SK-N-SH (cell line): ENCODE data around the gene NXNL1. TPM values are rescaled to one million over a fixed set of nuclear protein-coding genes. Genes with fewer than 3 reads are reported as not detected.

Source experiments
- CTCF ChIA-PET: fragments of 300-600, 350-600 bp; formaldehyde crosslinking; extraction: SDS; loops from one replicate; lab custom pipeline; 2021; lab: Yijun Ruan, JAX
- POLR2A ChIA-PET: fragments of 350-600 bp; sonication (Branson Sonifier 250); formaldehyde crosslinking; extraction: SDS; loops from one replicate; lab custom pipeline; 2020; ENCODE audit warnings: antibody characterized with exemption, inconsistent platforms; lab: Yijun Ruan, JAX
- DNase-seq: peaks from one replicate; pipeline ENCODE4 v3.0.0; 2012
- H2AFZ ChIP-seq: fragments of 200-600 bp; sonication (generic); 2 replicates; pipeline ENCODE4 v1.8.1; 2016; ENCODE audit warnings: antibody characterized with exemption, mild to moderate bottlenecking, low read depth
- H3F3A ChIP-seq: fragments of 200-600 bp; sonication (generic); replicated peaks from 2 replicates; pipeline ENCODE3; 2016; ENCODE audit warnings: antibody characterized with exemption, mild to moderate bottlenecking; ENCODE audit not compliant: insufficient read depth
- H3K27ac ChIP-seq, 2 experiments: fragments of 200-500 bp in 1 of 2; fragments of 200-600 bp in 1 of 2; sonication (Bioruptor generic) in 1 of 2; sonication (generic), shearing (Covaris generic) in 1 of 2; 2 replicates each; pipeline versions ENCODE4 v1.5.1 to v1.6.1; 2014 to 2016; ENCODE audit warnings: low read depth in 2 of 2, inconsistent platforms in 1 of 2, low read length in 1 of 2, mild to moderate bottlenecking in 1 of 2, mixed read lengths in 1 of 2
- H3K27me3 ChIP-seq: fragments of 200-600 bp; sonication (generic), shearing (Covaris generic); 2 replicates; pipeline ENCODE4 v1.6.1; 2016; ENCODE audit warnings: mixed run types; ENCODE audit not compliant: insufficient read depth
- H3K36me3 ChIP-seq, 2 experiments: fragments of 200-500 bp in 1 of 2; fragments of 200-600 bp in 1 of 2; sonication (Bioruptor generic) in 1 of 2; sonication (generic) in 1 of 2; replicated peaks in 1 of 2; 2 replicates each; pipeline versions ENCODE3 to v1.5.1; 2014 to 2016; ENCODE audit warnings: low read length in 1 of 2, mild to moderate bottlenecking in 1 of 2; ENCODE audit not compliant: insufficient read depth in 2 of 2, control insufficient read depth in 1 of 2
- H3K4me1 ChIP-seq, 2 experiments: fragments of 200-500 bp in 1 of 2; fragments of 200-600 bp in 1 of 2; sonication (Bioruptor generic) in 1 of 2; sonication (generic), shearing (Covaris generic) in 1 of 2; 2 replicates each; pipeline versions ENCODE4 v1.5.1 to v1.6.1; 2014 to 2016; ENCODE audit warnings: low read depth in 1 of 2, low read length in 1 of 2, mixed run types in 1 of 2; ENCODE audit not compliant: insufficient read depth in 2 of 2, control insufficient read depth in 1 of 2
- H3K4me2 ChIP-seq: fragments of 200-600 bp; sonication (generic), shearing (Covaris generic); 2 replicates; pipeline ENCODE4 v1.6.1; 2017; ENCODE audit warnings: mixed run types
- H3K4me3 ChIP-seq, 2 experiments: fragments of 200-500 bp in 1 of 2; fragments of 200-600 bp in 1 of 2; sonication (Bioruptor generic) in 1 of 2; sonication (generic), shearing (Covaris generic) in 1 of 2; 2 replicates each; pipeline versions ENCODE4 v1.5.1 to v1.8.1; 2014 to 2016; ENCODE audit warnings: low read depth in 2 of 2, inconsistent platforms in 1 of 2, low read length in 1 of 2, mild to moderate bottlenecking in 1 of 2, mixed read lengths in 1 of 2, moderate library complexity in 1 of 2
- H3K79me2 ChIP-seq: fragments of 200-600 bp; sonication (generic); 2 replicates; pipeline ENCODE4 v1.8.1; 2017; ENCODE audit warnings: mild to moderate bottlenecking; ENCODE audit not compliant: insufficient read depth
- H3K9ac ChIP-seq: fragments of 200-600 bp; sonication (generic); 2 replicates; pipeline ENCODE4 v1.6.1; 2017; ENCODE audit warnings: mixed run types
- H3K9me2 ChIP-seq: fragments of 200-600 bp; sonication (generic); 2 replicates; pipeline ENCODE4 v1.6.1; 2017; ENCODE audit warnings: mixed run types
- H3K9me3 ChIP-seq: fragments of 200-600 bp; sonication (generic); 2 replicates; pipeline ENCODE4 v1.6.1; 2017; ENCODE audit warnings: mixed run types, mild to moderate bottlenecking, moderate library complexity
- H4K20me1 ChIP-seq: fragments of 200-600 bp; sonication (generic); 2 replicates; pipeline ENCODE4 v1.6.1; 2017; ENCODE audit warnings: mild to moderate bottlenecking, mixed run types; ENCODE audit not compliant: insufficient read depth
- EP300 ChIP-seq, 2 experiments: IDR thresholded peaks; 2 replicates each; pipeline versions ENCODE4 v1.4.0 to v1.6.1; 2012; ENCODE audit warnings: borderline replicate concordance in 1 of 2, low read depth in 1 of 2, low read length in 1 of 2
- FOXJ3 ChIP-seq: sonication (generic); formaldehyde crosslinking; IDR thresholded peaks from 2 replicates; pipeline ENCODE4 v1.5.1; 2020; ENCODE audit warnings: mild to moderate bottlenecking, missing genetic modification reagents
- GABPA ChIP-seq: IDR thresholded peaks from 2 replicates; pipeline ENCODE4 v1.4.0; 2012; ENCODE audit warnings: low read depth, mild to moderate bottlenecking
- MAX ChIP-seq: IDR thresholded peaks from 2 replicates; pipeline ENCODE4 v1.4.0; 2012; ENCODE audit warnings: low read depth
- MXI1 ChIP-seq: IDR thresholded peaks from 2 replicates; pipeline ENCODE4 v1.6.1; 2012; ENCODE audit warnings: mild to moderate bottlenecking, low read depth, low read length, improper control_type of control experiment
- NFIC ChIP-seq: IDR thresholded peaks from 2 replicates; pipeline ENCODE4 v1.4.0; 2012; ENCODE audit warnings: borderline replicate concordance
- NRF1 ChIP-seq: IDR thresholded peaks from 2 replicates; pipeline ENCODE4 v1.6.1; 2012; ENCODE audit warnings: low read depth, mild to moderate bottlenecking, low read length
- PBX3 ChIP-seq: IDR thresholded peaks from 2 replicates; pipeline ENCODE4; 2012
- POLR2AphosphoS5 ChIP-seq: IDR thresholded peaks from 2 replicates; pipeline ENCODE4 v1.6.1; 2012; ENCODE audit warnings: low read depth, low read length
- RAD21 ChIP-seq: IDR thresholded peaks from 2 replicates; pipeline ENCODE4 v1.6.1; 2012; ENCODE audit warnings: mild to moderate bottlenecking, low read length
- RCOR1 ChIP-seq: fragments of 150-350 bp; IDR thresholded peaks from 2 replicates; pipeline ENCODE4 v1.6.1; 2017; ENCODE audit warnings: antibody characterized with exemption, low read length
- TCF12 ChIP-seq: IDR thresholded peaks from 2 replicates; pipeline ENCODE4 v1.4.0; 2012
- YY1 ChIP-seq: IDR thresholded peaks from 2 replicates; pipeline ENCODE4 v1.4.0; 2012; ENCODE audit warnings: low read depth, mild to moderate bottlenecking
- WGBS: methylation state at CpG from one replicate; pipeline ENCODE4 v1.1.6; 2017; ENCODE audit warnings: low lambda C conversion rate; 5-methylcytosine and 5-hydroxymethylcytosine counted together
- polyA plus RNA-seq, 3 experiments: library from polyadenylated mRNA; depleted of rRNA; stranded (reverse); fragments of >200 nt; gene quantifications; 2 replicates each; pipeline ENCODE4 v1.2.3, GENCODE V29; 2012

Gene NXNL1
- polyA plus RNA-seq, 1 of the 3 experiments (the other 2 are of a cell fraction): not detected

GRCh38 chr19:17419154-17419620 lies 41.5 kb downstream of the NXNL1 start:
- no peak for TF ChIP-seq YY1
- no peak for TF ChIP-seq POLR2AphosphoS5
- no peak for TF ChIP-seq PBX3
- no peak for TF ChIP-seq GABPA
- no peak for TF ChIP-seq MXI1
- no peak for TF ChIP-seq NFIC
- no peak for TF ChIP-seq EP300 (IDR thresholded peaks at IDR 0.05; ENCODE audit: borderline replicate concordance in 1 of 2, low read depth in 1 of 2, low read length in 1 of 2)
- no peak for TF ChIP-seq TCF12
- TF ChIP-seq NRF1: no peak
- TF ChIP-seq RAD21: no peak
- TF ChIP-seq FOXJ3 (CRISPR knock-in tag): no peak
- 37% methylated on average over 8 of the region's 8 CpGs for WGBS
- no peaks in the 10 kb centered on the region for H3K9me2 ChIP-seq
- peak overlapping the region; percentile 69; the same call in 1 of the 2 replicates for H3K9ac ChIP-seq
- DNase-seq: no peak
- H3K79me2 ChIP-seq: no peaks in the 10 kb centered on the region
- H4K20me1 ChIP-seq: no peaks in the 10 kb centered on the region
- H3K4me2 ChIP-seq: peak overlapping the region; percentile 83
- peak overlapping the region; percentile 59 to 76 for H3K27ac ChIP-seq
- peaks cover 3 to 7% of the 10 kb centered on the region in 2 experiments for H3K36me3 ChIP-seq
- peak overlapping the region; percentile 34 to 75 for H3K4me3 ChIP-seq
- H3K27me3 ChIP-seq: no peaks in the 10 kb centered on the region
- CTCF ChIA-PET: interaction anchor here (0.7 to 3.5 kb wide), 9 partner anchors 10 to 52 kb away, joined by 3 to 11 read pairs (median 4); no protein-coding TSS in a partner anchor
- no peaks in the 10 kb centered on the region for H3K9me3 ChIP-seq
- H3K4me1 ChIP-seq: peaks cover 0 to 8% of the 10 kb centered on the region in 2 experiments; a peak in 1 of 4 replicates
- peaks cover 7% of the 10 kb centered on the region for H3F3A ChIP-seq
- POLR2A ChIA-PET: interaction anchor here (0.6 to 1.3 kb wide), 5 partner anchors 18 to 1300 kb away, joined by 3 to 7 read pairs (median 3); partner anchors contain the start of genes DDA1 and PGLS
- H2AFZ ChIP-seq: peak overlapping the region; percentile 99

- H3K27ac ChIP-seq: no peak overlapping the region
- no peak for DNase-seq
- H2AFZ ChIP-seq: peak overlapping the region; percentile 99; the same call in 1 of the 2 replicates
These were observed 42.0 kb downstream of the NXNL1 start for GRCh38 chr19:17418710-17419109.

More at GRCh38 chr19:17418710-17419109, 42.0 kb downstream of the NXNL1 start:
- peak overlapping the region; percentile 83 for H3K4me2 ChIP-seq
- H3K36me3 ChIP-seq: peaks cover 3 to 7% of the 10 kb centered on the region in 2 experiments
- H3K27me3 ChIP-seq: no peaks in the 10 kb centered on the region
- WGBS: 79% methylated on average over 3 of the region's 3 CpGs
- CTCF ChIA-PET: interaction anchor here (1.2 to 3.5 kb wide), 4 partner anchors 28 to 52 kb away, joined by 3 to 11 read pairs (median 6); no protein-coding TSS in a partner anchor
- POLR2A ChIA-PET: no interaction called here
- no peaks in the 10 kb centered on the region for H3K79me2 ChIP-seq
- H3K9me3 ChIP-seq: no peaks in the 10 kb centered on the region
- no peaks in the 10 kb centered on the region for H4K20me1 ChIP-seq
- TF ChIP-seq MAX (no peak), PBX3 (no peak), EP300 (IDR thresholded peaks at IDR 0.05; ENCODE audit: borderline replicate concordance in 1 of 2, low read depth in 1 of 2, low read length in 1 of 2) (no peak), RCOR1 (no peak)
- TF ChIP-seq, all 33 proteins: peak for 0
- Histone ChIP-seq H3F3A (peaks cover 7% of the 10 kb centered on the region), H3K4me1 (peaks cover 0 to 8% of the 10 kb centered on the region in 2 experiments; a peak in 1 of 4 replicates), H3K9ac (no peak overlapping the region), H3K4me3 (peak overlapping the region in 1 of 2 experiments; percentile 75; a peak in 2 of 4 replicates), H3K9me2 (no peaks in the 10 kb centered on the region)
